Upper lobe of left lung (tissue), 6 donors: ENCODE data around the gene TBX15. TPM values are rescaled to one million over a fixed set of nuclear protein-coding genes. Genes with fewer than 3 reads are reported as not detected.

ENCODE experiments used
- ATAC-seq, 2 donors: fragments of 200-7000 bp; cut with Tn5 transposase; one replicate each; pipeline ENCODE4 v1.9.1; 2022; ENCODE audit warnings: mild to moderate bottlenecking in 2 of 2, moderate library complexity in 2 of 2; ENCODE audit not compliant: low FRiP score in 2 of 2
- DNase-seq, 2 donors: peaks; one replicate each; pipeline ENCODE4 v3.0.0-alpha.2; 2019 to 2020
- H3K27ac ChIP-seq, 4 donors: fragments of 200-600 bp; sonication (generic); one replicate each; pipeline ENCODE4 v1.5.1; 2016 to 2019
- H3K27me3 ChIP-seq, 4 donors: fragments of 200-600 bp; sonication (generic); one replicate each; pipeline ENCODE4 v1.5.1; 2017 to 2019
- H3K36me3 ChIP-seq, 4 donors: fragments of 200-600 bp; sonication (generic); one replicate each; pipeline ENCODE4 v1.5.1; 2016 to 2019
- H3K4me1 ChIP-seq, 4 donors: fragments of 200-600 bp; sonication (generic); one replicate each; pipeline ENCODE4 v1.5.1; 2018 to 2019
- H3K4me3 ChIP-seq, 4 donors: fragments of 200-600 bp; sonication (generic); one replicate each; pipeline ENCODE4 v1.5.1; 2017 to 2019; ENCODE audit warnings: mild to moderate bottlenecking in 2 of 4, moderate library complexity in 1 of 4
- H3K9me3 ChIP-seq, 4 donors: fragments of 200-600 bp; sonication (generic); one replicate each; pipeline ENCODE4 v1.5.1; 2018 to 2019
- EP300 ChIP-seq, 4 donors: sonication (generic); formaldehyde crosslinking; IDR thresholded peaks; one replicate each; pipeline ENCODE4 v1.5.1; 2017; ENCODE audit warnings: antibody characterized with exemption in 4 of 4, control low read depth in 2 of 4
- POLR2A ChIP-seq, 4 donors: fragments of 450-650 bp; IDR thresholded peaks; one replicate each; pipeline ENCODE4 v1.5.1; 2016 to 2017; ENCODE audit warnings: antibody characterized with exemption in 4 of 4, mild to moderate bottlenecking in 2 of 4
- POLR2AphosphoS5 ChIP-seq, 2 donors: sonication (generic); formaldehyde crosslinking; IDR thresholded peaks; one replicate each; pipeline ENCODE4 v1.5.1; 2017; ENCODE audit warnings: antibody characterized with exemption in 2 of 2
- WGBS, 2 donors: methylation state at CpG; one replicate each; pipeline ENCODE4 v1.1.5; 2017 to 2018; 5-methylcytosine and 5-hydroxymethylcytosine counted together
- total RNA-seq, 6 donors: library from RNA; depleted of rRNA in 4 of 6; stranded (reverse); fragments of >200 nt in 4 of 6; gene quantifications; one replicate each; pipeline versions ENCODE4 v1.1.0 to v1.2.1, GENCODE V29; 2016 to 2021
- TF ChIP-seq, protein P1 (sequence below), 6 experiments: fragments of 450-650 bp in 4 of 6; fragments of 200-600 bp in 2 of 6; sonication (generic) in 2 of 6; IDR thresholded peaks; one replicate each; pipeline ENCODE4 v1.5.1; 2016 to 2019; ENCODE audit warnings: antibody characterized with exemption in 6 of 6
- donor health status: DM: no; HTN: no; CAD: no; lungs with moderate emphysema.
- donor health status: DM: no; HTN: yes; CAD: no; lungs with severe emphysema.

TBX15 gene
- total RNA-seq, 6 donors from 2014 or later, result 0.13 to 1.2 (median 0.39) TPM; not detected in 1

DNA sequence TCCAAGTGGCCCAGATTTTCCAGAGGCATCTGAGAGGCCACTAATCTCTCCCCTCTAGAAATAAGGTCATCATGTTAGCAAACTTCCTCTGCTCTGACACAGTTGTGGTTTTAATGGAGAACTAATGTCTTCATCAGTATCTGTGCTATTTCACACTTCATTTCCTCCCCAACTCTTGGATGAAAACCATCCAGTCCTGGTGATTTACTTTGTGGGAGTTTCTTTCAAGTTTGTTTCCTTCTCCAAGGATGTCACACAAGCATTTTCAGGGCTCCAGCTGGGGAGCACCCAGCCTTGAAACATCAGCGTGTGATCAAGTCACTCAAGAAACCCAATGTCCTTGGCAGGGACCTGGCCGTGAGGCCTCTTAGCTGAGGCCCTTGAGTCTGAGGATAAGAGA, 38.8 kb downstream of the TBX15 start:
- WGBS, 2 donors, result 75 to 79% methylated on average over 2 of the region's 2 CpGs

DNA sequence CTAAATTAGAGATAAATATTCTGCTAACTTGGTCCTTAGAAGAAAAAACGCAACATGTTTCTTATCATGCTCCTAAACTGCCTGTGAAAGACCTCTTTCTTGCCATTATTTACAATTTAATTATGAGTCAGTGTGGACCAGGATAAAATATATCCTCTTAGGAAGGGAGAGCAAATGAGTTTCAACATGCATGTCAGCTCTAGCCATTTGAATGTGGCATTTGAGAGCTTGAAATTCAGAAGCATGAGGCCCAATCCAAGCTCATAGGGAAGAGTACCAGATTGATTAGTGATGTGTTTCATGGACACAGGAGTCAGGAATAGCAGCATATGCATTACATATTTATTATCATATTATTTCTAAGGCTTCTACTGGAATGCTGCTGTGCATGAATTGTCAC, 39.3 kb downstream of the TBX15 start:
- WGBS, 2 donors, result 66 to 76% methylated on average over 1 of the region's 1 CpG
- no peak for DNase-seq
- no peak overlapping the region for H3K4me3 ChIP-seq
- no peaks in the 10 kb centered on the region for H3K9me3 ChIP-seq
- ATAC-seq, result no peak
- H3K27me3 ChIP-seq, result no peaks in the 10 kb centered on the region
- no peak for TF ChIP-seq POLR2AphosphoS5 (IDR thresholded peaks at IDR 0.05)
- no peak for TF ChIP-seq POLR2A (IDR thresholded peaks at IDR 0.05)
- TF ChIP-seq, protein P1, sequence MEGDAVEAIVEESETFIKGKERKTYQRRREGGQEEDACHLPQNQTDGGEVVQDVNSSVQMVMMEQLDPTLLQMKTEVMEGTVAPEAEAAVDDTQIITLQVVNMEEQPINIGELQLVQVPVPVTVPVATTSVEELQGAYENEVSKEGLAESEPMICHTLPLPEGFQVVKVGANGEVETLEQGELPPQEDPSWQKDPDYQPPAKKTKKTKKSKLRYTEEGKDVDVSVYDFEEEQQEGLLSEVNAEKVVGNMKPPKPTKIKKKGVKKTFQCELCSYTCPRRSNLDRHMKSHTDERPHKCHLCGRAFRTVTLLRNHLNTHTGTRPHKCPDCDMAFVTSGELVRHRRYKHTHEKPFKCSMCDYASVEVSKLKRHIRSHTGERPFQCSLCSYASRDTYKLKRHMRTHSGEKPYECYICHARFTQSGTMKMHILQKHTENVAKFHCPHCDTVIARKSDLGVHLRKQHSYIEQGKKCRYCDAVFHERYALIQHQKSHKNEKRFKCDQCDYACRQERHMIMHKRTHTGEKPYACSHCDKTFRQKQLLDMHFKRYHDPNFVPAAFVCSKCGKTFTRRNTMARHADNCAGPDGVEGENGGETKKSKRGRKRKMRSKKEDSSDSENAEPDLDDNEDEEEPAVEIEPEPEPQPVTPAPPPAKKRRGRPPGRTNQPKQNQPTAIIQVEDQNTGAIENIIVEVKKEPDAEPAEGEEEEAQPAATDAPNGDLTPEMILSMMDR (IDR thresholded peaks at IDR 0.05), result no peak
- TF ChIP-seq EP300 (IDR thresholded peaks at IDR 0.05), result no peak
- H3K4me1 ChIP-seq, result no peaks in the 10 kb centered on the region
- H3K36me3 ChIP-seq, result no peaks in the 10 kb centered on the region
- H3K27ac ChIP-seq, result no peak overlapping the region

More for the DNA sequence above, 38.8 kb downstream of the TBX15 start:
- Histone ChIP-seq H3K4me3 (no peak overlapping the region), H3K9me3 (no peaks in the 10 kb centered on the region), H3K4me1 (no peaks in the 10 kb centered on the region), H3K27ac (no peak overlapping the region), H3K27me3 (no peaks in the 10 kb centered on the region), H3K36me3 (no peaks in the 10 kb centered on the region)
- peak in 1 of 2 donors; percentile 22 for DNase-seq
- no peak for TF ChIP-seq EP300 (IDR thresholded peaks at IDR 0.05)
- peak in 1 of 2 donors; percentile 26 for TF ChIP-seq POLR2AphosphoS5 (IDR thresholded peaks at IDR 0.05)
- TF ChIP-seq, protein P1 (IDR thresholded peaks at IDR 0.05), result no peak
- peak in 1 of 2 donors; percentile 41 for ATAC-seq

DNA sequence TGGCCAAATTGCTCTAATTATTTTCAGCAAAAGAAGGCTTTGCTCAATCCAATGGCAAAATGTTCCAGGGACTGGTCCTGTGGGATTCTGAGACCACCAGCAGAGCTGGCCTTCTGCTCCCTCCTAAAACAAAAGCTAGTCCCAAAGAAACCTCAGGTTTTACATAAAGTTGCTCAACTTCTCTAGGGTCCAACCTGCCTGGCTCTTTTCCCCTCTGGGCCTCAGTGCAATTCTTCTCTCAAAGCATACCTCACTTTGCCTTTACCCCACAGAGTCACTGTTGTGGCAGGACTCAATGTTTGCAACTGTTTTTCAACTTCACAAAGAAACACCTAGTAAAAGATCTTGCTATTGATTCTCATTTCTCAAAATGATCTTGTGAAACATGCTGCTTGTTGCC, 39.8 kb downstream of the TBX15 start:
- no peaks in the 10 kb centered on the region for H3K27me3 ChIP-seq
- no peaks in the 10 kb centered on the region for H3K9me3 ChIP-seq
- no peak overlapping the region for H3K27ac ChIP-seq
- no peak for DNase-seq
- no peaks in the 10 kb centered on the region for H3K4me1 ChIP-seq
- H3K36me3 ChIP-seq, result no peaks in the 10 kb centered on the region
- H3K4me3 ChIP-seq, result no peak overlapping the region
- TF ChIP-seq POLR2AphosphoS5 (IDR thresholded peaks at IDR 0.05) (no peak), EP300 (IDR thresholded peaks at IDR 0.05) (no peak), POLR2A (IDR thresholded peaks at IDR 0.05) (no peak)
- TF ChIP-seq, protein P1 (IDR thresholded peaks at IDR 0.05), result no peak
- ATAC-seq, result no peak

DNA sequence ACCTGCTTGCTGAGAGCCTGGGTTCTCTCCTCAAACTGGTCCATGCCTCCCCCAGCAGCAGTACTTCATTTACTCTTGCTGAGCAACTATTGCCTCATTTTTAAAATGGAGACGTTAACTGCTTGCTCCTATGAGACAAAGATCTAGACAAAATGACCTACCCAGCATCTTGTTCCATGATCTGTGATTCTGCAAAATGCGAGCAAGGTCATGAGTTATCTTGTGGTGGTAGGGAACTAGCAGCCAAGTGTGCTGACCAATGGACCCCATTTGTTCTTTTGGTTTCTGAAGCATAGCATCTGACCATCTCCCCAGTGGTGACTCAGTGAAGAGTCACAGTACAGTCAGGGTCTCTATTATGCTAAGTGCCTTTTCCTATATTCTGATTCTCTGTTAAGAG, 40.4 kb downstream of the TBX15 start:
- no peak for ATAC-seq

More for the DNA sequence above, 40.4 kb downstream of the TBX15 start:
- Histone ChIP-seq H3K36me3 (no peaks in the 10 kb centered on the region), H3K27me3 (no peaks in the 10 kb centered on the region), H3K9me3 (no peaks in the 10 kb centered on the region), H3K4me3 (no peak overlapping the region), H3K4me1 (no peaks in the 10 kb centered on the region), H3K27ac (no peak overlapping the region)
- WGBS, 2 donors, result 76 to 83% methylated on average over 2 of the region's 2 CpGs
- DNase-seq, result no peak
- TF ChIP-seq, protein P1 (IDR thresholded peaks at IDR 0.05), result no peak
- TF ChIP-seq POLR2AphosphoS5 (IDR thresholded peaks at IDR 0.05), result no peak
- no peak for TF ChIP-seq POLR2A (IDR thresholded peaks at IDR 0.05)
- TF ChIP-seq EP300 (IDR thresholded peaks at IDR 0.05), result no peak
